ENCODE results near the gene FAM177B.
A peak's percentile ranks its signal among the peaks of the same experiment; 100 is the strongest.

Gene FAM177B

DNA sequence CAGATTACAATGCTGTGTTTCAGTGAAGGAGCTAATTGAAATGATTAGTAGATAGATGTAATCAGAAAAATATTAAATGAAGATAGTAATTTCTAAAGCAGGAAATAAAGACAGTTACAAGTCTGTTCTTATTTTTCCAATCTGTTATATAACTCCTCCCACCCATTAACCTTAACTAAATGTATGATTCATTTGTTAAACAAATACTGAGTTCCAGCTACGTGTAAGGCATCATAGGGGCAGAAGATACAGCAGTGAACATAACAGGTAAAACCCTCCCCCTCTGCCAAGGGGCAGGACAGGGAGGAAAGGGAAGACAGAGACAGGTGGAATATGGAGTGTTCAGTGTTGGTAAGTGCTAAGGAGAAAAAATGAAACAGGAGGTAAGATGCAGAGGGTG lies at the start of gene FAM177B:
TSS of gene FAM177B (plus strand) at position 231 of the 400 bp plus-strand sequence. CDS start 9,344 bp downstream, outside the sequence.
- DNase-seq (ENCODE audit: low read depth), result no peak

DNA sequence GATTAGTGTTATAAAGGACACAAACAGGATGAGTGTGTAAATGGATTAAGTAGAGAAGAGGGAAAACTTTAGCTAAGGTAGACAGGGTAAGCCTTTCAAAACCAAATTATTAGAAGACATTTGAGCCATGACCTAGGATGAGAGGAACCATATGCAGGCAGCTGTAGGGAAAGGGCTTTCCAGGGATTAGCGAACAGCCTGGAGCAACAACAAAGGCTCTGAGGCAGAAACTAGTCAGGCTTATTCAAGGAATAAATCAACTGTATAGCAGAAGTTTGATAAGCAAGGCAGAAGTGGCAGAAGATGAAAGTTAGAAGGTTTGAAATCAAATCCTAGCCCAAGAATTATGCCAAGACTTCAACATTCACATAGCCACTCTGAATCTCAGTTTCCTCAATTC lies 46.0 kb upstream of the FAM177B start:
- DNase-seq (ENCODE audit: low read depth), result no peak

DNA sequence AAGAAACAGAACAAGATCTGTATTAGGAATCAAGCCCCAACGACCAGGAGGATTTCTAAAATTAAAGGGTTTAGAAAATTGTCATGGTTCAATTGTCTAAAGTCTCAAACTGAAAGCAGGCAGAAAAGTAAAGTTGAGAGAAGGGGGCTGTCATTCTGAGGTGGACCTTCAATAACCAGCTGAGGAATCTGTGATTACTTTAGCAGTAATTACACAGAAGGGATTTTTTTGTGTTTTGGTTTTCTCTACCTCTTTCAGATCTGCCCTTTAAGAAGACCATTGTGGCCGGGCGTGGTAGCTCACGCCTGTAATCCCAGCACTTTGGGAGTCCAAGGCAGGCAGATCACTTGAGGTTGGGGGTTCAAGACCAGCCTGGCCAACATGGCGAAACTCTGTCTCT lies 42.1 kb upstream of the FAM177B start:
- no peak for DNase-seq (ENCODE audit: low read depth)

DNA sequence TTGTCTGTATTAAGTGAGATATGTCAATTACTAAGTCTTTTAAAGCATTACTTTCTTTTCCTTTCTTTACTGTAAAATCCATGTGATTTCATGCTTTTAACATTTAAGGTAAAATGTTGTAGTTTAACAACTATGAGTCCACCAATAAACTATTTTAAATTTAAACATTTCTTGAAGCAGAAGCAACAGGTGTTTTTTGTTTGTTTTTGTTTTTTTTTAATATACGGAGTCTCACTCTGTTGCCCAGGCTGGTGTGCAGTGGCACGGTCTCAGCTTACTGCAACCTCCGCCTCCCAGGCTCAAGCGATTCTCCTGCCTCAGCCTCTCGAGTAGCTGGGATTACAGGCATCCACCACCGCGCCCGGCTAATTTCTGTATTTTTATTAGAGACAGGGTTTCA lies 40.3 kb upstream of the FAM177B start:
- DNase-seq (ENCODE audit: low read depth), result no peak

DNA sequence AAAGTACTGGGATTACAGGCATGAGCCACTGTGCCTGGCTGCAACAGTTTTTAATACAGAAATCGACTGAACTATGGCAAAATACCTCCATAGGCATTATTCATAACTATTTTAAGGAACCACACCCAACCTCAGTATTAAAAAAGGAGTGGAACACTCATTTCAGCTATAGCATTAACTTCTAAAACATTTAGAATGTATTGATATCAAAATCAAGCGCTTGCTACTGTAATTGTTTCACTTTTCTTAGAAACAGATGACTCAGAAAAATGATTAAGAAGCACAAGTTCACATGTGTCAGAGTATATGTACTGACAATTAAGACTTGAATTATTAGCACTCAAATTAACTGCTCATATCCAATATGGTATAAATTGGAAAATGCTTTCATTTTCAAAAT lies 39.8 kb upstream of the FAM177B start:
- DNase-seq (ENCODE audit: low read depth), result no peak

DNA sequence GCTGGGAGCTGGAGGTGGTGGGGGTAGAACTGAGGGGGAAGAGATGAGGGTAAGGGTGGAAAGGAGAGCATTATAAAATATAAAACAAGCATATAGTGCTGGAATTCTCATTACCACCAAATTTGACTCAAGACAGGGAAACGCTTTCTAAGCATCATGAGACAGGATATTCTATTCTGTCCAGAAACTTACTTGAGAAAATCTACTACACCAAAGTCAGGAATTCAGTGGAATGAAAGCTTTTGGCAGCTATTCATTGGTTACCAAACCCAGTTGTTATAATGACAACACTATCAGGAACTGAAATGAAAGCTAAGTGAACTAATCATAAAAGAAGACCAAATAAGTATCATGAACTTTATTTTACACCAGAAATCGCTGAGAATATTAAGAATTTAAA lies 39.2 kb upstream of the FAM177B start:
- DNase-seq (ENCODE audit: low read depth), result no peak

DNA sequence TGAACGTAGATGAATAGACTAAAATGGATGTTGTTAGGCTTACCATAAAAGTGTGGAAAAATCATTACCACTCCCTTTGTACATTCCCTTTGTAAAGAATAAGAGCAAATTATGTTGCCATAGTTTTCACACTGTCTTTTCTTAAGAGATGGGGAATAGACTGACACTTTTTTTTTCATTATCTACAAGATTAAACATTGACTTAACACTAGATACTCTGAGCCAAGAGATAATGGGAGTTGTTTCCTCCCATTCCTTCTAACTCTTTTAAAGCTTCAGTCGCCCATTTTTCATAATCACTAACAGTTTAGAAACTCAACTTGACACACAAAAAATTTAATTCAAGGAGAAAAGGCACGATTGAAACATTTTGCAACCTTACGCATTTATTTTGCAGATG lies 34.8 kb upstream of the FAM177B start:
- DNase-seq (ENCODE audit: low read depth), result no peak

DNA sequence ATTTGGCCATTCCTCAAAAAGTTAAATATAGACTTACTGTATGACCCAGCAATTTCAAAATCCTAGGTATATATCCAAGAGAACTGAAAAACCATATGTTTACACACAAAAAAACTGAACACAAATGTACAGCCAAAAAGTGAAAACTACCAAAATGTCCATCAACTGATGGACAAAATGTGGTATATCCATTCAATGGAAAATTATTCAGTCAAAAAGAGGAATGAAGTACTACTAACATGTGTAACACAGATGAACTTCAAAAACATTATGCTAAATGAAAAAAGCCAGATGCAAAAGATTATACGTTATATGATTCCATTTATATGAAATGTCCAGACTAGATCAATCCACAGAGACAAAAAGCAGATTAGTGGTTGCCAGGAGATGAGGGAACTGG lies 32.7 kb upstream of the FAM177B start:
- DNase-seq (ENCODE audit: low read depth), result no peak

DNA sequence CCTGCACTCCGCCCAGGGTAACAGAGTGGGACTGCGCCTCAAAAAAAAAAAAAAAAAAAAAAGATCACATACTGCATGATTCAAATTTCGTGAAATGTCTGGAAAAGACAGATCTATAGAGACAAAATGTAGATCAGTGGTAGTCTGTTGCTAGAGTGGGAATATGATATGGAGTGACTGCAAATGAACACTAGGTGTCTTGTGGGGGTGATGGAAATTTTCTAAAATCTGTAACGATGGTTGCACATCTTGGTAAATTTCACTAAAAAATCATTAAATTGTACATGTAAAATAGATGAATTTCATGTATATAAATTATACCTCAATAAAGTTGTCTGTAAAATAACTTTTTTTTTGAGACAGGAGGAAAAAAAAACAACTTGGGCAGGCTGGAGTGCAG lies 30.2 kb upstream of the FAM177B start:
- no peak for DNase-seq (ENCODE audit: low read depth)

DNA sequence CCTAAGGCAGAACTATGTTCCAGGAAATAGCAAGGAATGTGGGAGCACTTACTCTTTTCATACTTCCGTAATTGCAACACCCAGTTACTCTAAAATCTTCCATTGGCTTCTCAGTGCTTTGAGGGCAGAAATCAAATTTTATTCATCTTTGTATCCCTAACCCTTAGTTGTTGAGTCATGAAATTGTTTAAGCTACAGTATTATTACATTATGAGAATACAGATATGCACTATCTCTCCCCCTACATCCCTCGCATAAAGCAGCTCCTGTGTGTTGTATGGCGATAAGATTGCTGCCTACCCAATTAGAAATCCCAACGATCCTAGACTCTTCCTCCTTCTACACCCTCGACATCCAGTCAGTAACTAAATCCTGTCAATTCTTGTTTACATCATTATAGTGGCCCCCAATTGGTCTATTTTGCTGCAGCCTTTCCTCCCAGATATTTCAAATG lies 27.3 kb upstream of the FAM177B start:
- DNase-seq (ENCODE audit: low read depth), result no peak

DNA sequence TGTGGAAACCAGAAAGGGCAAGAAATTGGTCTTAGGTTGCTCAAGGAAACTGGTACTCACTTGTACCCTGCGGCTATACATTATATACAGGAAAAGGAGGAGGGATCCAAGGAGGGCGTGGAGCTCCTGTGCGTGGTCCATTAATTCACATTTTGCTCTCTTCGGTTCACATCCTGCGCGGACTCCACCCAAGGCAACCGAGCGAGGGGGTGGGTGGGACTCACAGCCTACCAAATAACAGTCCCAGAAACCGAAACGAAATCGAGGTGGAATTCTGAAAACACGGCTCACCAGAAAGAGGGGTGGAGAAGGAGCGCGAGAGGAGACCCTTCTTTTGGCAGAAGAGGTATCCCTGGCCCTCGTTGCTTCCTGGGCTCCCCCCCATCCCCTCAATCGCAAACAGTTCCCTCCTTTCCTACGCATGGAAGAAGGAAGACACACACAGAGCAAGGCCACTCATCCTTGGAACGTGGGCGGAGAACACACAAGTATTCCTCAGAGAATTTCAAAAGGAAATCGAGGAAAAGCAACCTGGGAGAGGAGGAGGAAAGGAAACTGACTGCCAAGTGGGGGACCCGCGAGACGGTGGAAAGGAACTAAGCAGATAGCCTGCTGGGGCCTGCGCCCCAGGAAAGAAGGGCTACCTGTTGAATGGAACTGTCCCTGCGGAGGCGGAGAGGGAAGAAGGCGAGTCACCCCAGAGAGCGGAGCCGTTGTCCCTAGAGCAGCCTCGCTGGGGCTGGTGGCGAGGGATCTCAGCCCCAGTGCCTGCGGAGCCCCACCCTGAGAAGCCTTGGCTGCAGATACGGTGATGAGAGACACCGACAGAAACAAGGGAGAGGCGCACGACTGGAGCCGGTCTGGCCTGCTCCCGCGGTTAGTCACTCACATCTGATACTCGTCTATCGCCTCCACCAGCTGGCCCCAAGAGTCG lies 25.4 kb upstream of the FAM177B start:
- DNase-seq (ENCODE audit: low read depth), result peak; percentile 46

DNA sequence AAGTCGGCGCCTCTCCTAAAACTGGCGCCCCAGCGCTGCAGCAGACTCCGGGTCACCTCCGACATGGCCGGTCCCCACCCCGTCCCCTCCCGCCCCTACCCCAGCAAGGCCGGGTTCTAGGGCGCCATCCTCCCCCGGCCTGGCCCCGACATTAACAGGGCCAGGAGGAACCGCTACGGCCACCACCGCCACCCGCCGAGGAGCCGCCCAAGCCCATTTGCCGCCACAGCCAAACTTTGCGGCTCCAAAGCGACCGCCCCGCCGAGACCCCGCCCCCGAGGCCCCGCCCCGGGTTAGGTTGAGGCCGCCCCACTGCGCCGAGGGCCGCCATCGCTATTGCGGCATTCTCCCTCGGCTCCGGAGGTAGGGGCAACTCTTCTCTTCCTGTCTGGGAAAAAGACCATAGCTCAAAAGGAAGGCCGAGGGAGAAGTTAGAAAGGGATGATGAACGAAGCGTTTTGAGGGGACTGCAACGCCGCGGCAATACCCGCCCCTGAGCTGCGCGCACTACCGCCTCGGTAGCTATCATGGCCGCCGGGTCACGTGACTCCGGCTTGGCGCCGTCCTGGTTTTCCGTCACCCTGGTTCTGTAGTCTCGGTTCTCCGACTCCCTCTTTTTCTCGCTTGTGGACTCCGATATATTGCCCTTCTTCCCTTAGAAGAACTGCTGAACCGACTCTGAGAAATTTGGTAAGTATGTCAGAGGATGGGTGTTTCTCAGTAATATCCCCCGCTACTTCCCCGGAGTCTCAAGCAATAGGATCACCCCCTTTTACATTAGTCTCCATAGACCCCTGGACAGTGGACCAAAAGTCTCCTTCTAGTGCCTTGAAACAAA lies 24.5 kb upstream of the FAM177B start, which contains the start of the genes AIDA and BROX:
TSS of gene AIDA (minus strand) at position 239 of the 838 bp plus-strand sequence. CDS start at position 65, 174 bp downstream.
TSS of gene BROX (plus strand) at position 312 of the 838 bp plus-strand sequence. CDS start 3,136 bp downstream, outside the sequence.
- DNase-seq (ENCODE audit: low read depth), result peak; percentile 94

DNA sequence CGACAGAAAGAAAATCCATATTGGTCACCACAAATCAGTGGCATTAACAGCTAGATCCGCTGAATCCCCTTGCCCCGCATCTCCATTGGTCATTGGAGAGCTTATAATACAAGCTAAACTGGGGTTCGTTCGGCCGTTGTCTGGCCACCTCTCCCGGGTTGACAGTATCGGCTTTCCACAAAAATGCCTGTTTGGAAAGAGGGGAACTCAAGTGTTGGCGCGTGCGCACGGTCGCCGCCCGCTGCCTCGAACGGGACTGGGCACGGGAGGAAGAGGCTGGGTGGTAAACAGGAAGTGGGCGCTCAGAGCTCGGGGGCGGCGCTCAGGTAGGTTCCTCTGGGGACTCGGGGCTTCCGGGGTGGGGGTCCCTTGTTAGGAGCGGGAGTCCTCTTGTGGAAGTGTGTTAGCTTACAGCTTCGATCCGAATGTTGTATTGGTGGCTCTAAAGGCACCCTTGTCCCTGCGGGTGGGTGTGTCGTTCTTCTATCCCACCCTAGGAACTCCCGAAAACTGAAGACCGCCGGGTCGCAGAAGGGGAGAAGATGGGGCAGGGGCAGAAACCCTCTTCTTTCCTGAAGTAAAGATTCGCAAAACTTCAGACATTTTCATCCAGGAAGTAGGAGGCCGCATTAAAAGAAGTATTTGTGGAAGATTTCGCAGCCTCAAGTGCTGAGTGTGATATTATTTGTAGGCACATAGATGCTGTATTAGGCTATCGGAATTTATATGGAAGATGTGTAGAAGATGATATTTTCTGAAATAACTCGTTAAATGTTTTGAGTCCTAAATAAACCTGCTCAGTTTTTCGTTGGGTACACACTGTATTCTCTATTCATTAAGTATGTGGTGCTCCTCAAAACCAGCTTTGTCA lies 23.7 kb upstream of the FAM177B start:
- peak; percentile 88 for DNase-seq (ENCODE audit: low read depth)

DNA sequence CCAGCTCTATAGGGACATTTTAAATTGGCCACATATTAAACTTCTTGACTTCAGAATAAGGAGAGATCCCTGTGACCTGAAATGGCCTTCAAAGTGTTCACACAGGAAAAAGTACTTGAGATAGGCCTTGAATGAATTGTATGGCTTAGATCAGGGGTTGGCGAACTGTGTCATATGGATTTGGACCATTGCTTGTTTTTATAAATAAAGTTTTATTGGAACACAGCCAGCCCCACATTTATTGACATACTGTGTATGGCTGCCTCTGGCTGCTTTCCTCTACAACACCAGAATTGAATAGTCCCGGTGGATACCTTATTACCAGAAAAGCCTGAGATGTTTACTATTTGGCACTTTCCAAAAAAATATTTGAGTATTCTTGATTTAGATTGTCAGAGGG lies 20.6 kb upstream of the FAM177B start:
- no peak for DNase-seq (ENCODE audit: low read depth)

DNA sequence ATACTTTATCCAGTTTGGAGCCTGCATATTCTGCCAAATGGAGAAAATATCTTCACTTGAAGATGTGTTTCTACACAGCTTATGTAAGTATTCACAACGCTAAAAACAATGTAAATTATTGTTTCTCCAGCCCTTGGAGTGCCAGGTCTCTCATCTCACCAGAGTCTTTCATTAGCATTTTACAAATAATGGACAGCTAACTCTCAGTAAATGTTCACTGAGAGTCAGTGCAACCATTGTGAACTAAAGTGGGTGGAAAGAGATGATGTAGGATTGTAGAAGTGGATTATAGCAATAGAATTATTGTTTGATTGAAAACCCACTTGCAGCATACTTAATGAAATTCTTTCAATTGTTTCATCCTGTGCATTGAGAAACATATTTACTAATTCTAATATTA lies 8.3 kb upstream of the FAM177B start:
- no peak for DNase-seq (ENCODE audit: low read depth)

DNA sequence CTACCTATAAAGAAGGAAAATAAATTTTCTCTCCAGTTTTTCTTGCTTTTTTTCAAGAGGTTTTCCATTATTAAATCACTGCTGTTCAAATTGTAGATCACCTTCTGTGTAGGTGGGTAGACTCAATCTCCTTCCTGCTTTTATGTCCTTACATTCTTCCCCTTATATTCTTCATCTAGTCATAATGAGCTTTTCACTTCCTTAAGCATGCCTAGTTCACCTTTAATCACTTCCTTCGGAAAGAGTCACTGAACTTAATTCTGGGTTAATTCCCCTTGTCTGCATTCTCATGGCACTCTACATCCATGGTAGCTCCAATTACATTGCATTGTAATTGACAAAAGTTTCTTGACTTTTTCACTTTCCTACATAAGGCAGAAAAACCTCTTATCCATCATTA lies 6.1 kb upstream of the FAM177B start:
- no peak for DNase-seq (ENCODE audit: low read depth)

DNA sequence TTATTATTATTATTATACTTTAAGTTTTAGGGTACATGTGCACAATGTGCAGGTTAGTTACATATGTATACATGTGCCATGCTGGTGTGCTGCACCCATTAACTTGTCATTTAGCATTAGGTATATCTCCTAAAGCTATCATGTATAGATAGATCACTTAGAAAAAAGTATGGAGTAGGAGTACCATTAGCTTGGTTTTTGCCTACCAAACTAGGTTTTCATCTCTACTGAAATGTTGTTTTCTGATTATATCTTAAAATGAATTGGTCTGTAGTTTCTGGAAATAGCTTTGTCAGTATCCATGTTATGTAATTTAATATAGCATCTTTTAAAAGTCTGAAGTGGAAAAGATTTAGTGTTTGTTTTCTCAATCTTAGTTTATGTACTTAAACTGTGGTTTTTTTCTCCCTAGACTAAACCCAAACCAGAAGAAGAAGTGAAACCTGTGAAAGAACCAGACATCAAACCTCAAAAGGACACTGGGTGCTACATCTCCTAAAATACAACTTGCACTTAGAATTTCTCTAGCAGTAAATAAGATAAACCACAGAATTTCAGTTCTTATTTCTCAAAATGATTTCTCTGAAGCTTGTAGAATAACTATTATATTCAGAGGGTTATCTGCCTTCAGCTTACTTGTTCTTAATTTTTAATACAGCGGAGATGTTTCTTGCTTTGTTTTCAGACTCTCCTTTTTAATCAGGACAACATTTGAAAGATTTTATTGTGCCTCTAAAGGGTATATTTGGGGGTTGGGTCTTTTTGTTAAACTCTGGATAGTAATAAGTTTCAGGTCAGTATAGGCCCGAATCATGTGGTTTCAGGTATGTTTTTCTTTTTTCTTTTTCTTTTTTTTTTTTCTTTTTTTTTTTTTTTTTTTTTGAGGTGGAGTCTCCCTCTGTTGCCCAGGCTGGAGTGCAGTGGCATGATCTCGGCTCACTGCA lies 4.5 kb upstream of the FAM177B start:
- no peak for DNase-seq (ENCODE audit: low read depth)

DNA sequence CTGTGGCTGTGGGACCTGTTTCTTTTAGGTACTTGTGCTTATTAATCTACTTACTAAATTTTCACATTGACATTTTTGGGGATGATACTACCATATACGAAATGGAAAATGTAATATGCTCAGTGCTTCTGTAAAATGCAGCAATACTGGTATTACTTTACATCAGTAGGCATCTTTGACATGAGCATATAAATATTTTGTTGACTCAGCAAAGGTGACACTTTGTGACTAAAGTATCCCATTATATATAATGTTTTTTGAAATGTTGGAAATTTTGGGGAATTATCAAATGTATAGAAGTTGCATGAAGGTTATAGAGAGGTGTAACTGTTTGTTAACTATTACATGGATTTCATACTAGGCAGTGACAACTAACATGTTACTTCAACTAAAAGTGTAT lies 2.3 kb upstream of the FAM177B start:
- no peak for DNase-seq (ENCODE audit: low read depth)

DNA sequence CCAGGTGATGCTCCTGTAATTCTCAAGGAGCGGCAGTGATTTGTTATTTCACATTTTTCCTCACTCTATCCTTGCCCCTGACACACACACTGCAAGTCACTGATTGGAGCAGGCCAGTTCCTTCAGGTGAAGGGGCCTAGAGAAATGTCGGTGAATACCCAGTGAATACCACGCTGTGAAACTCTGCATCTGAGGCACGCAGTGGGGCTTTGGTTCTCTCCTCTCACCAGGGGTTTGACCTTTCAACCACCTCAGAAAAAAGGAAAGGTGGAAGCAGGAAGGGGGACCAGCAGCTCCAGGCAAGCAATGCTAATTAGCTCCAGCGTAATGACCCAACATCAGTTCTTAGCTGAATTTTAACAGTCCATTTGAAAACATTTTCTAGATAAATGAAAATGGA lies 532 bp upstream of the FAM177B start:
- DNase-seq (ENCODE audit: low read depth), result no peak

DNA sequence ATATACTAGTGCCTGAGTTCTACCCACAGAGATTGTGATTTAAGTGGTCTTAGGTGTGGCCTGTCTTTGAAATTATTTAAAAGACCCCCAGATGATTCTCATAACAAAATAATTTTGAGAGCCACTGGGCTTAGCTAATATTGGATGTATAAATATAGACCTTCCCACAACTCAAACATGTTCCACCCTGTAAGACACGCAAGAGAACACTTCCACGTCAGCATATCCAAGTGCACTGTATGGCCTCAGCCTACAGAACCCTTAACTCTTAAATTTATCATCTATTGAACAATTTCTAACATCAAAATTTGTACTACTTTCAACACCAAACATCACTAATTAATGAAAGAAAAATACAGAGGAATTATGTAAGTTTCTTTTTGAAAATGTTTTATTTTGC lies 2.5 kb downstream of the FAM177B start:
- no peak for DNase-seq (ENCODE audit: low read depth)

DNA sequence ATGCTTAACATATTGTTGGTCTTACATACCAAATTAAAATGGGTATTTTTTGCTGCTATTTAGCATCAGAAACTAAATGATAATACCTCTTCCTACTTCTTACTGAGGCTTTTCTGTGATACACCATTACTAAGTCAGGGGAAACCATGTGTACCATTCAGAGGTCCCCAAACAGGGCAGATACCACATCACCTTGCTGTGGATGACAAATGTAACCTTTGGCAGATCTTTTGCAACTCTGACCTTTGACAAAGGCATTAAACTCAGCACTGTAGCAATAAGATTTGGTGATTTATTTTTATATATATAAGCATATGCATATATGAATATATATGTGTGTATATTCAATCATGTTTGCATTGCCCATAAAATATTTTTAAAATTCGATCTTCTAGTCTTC lies 2.9 kb downstream of the FAM177B start:
- DNase-seq (ENCODE audit: low read depth), result no peak

All from stimulated activated CD8-positive, alpha-beta memory T cell treated with anti-CD3 and anti-CD28 coated beads, Interleukin-12 subunit alpha, Interleukin-12 subunit beta, amount 100 ng/mL, for 4 hours (primary cell).